Choroid plexus epithelial cell (primary cell): ENCODE data around the gene CDK14.

Source experiments
- DNase-seq: peaks from one replicate; pipeline ENCODE4 v3.0.0-alpha.2; 2010; ENCODE audit warnings: low read depth
- H3K4me3 ChIP-seq: 2 replicates; pipeline ENCODE4 v1.5.1; 2011; ENCODE audit warnings: low read depth, mild to moderate bottlenecking, control low read depth, low read length, moderate library complexity
- CTCF ChIP-seq: conservative IDR thresholded peaks from 2 replicates; pipeline ENCODE4 v1.5.1; 2011; ENCODE audit warnings: low read depth, mild to moderate bottlenecking, control low read depth, inconsistent platforms, low read length, moderate library complexity

The CDK14 gene

DNA sequence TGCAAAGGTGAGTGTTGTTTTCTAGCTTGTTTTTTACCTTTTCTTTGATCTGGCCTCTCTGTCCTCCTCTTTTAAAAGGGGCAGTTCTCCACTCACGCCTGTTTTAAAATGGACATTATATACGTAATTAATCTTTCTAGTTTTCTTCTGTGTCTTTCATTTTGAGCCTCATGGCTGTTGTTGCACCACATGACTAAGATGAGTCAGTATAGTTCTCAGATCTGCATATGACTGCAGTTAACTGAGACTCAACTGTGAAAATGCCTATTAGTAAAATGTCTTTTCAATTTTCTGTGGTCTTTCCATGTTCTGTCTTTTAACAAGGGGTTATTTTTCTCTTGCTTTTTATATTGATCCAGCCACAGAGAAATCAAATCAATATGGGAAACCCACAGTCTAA lies 296.1 kb downstream of the CDK14 start:
- TF ChIP-seq CTCF: no peak
- DNase-seq: peak; percentile 48
- no peak overlapping the region for H3K4me3 ChIP-seq

DNA sequence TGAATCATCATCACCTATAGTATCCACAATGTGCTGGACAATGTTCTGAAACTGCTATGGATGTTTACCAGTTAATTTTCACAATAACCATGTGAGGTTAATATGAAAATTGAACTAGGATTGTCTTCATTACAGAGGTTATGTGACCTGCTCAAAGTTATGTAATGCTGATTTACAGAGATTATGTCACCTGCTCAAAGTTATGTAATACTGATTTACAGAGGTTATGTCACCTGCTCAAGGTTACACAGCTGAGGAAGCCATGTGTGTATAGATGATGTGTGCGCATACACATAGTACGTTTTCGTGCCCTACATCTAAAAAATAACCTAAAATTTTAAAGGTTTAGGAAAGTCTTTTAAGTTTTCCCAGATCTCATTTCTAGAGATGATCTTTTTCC lies 298.0 kb downstream of the CDK14 start:
- no peak overlapping the region for H3K4me3 ChIP-seq
- no peak for DNase-seq
- TF ChIP-seq CTCF: no peak

GRCh38 chr7:90896458-90896857 lies 300.3 kb downstream of the CDK14 start:
- H3K4me3 ChIP-seq: no peak overlapping the region
- no peak for DNase-seq
- TF ChIP-seq CTCF: no peak

- no peak for TF ChIP-seq CTCF
- DNase-seq: peak; percentile 83
- H3K4me3 ChIP-seq: no peak overlapping the region
Observed at GRCh38 chr7:90897961-90898469, 301.9 kb downstream of the CDK14 start.

- peak; percentile 30 for DNase-seq
- H3K4me3 ChIP-seq: no peak overlapping the region
- TF ChIP-seq CTCF: no peak
Observed at GRCh38 chr7:90900628-90901356, 304.7 kb downstream of the CDK14 start.

- DNase-seq: no peak
- H3K4me3 ChIP-seq: no peak overlapping the region
- no peak for TF ChIP-seq CTCF
Observed at GRCh38 chr7:90903841-90904240, 307.7 kb downstream of the CDK14 start.

DNA sequence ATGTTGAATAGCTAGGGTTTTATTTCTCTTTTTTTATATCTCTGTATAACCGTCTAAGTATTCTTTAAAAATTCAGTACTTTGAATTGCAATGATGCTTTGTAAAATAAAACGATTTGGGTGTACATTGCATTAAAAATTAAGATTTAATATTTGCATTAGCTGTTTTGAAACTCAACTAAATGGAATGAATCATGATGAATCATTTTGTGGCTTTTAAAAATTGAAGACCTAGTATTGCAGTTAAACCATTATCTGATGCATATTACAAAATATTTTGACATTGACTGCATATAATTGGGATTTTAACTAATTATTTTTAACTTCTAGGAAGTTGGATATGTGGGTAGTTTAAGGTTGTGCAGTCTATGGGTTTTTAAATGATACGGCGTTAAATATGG lies 314.0 kb downstream of the CDK14 start:
- TF ChIP-seq CTCF: no peak
- H3K4me3 ChIP-seq: no peak overlapping the region
- peak; percentile 24 for DNase-seq
